CD4-positive, alpha-beta T cell treated with Interleukin-17A for 4 hours (primary cell): ENCODE data around the gene RIPK4.

Source experiments
- DNase-seq: peaks from one replicate; pipeline ENCODE4 v3.0.0-alpha.2; 2020; ENCODE audit warnings: mixed read lengths

RIPK4 gene

GRCh38 chr21:41752231-41752681, 14.6 kb downstream of the RIPK4 start:
- DNase-seq = no peak

- DNase-seq = no peak
Observed at GRCh38 chr21:41751611-41752011, 15.2 kb downstream of the RIPK4 start.

DNA sequence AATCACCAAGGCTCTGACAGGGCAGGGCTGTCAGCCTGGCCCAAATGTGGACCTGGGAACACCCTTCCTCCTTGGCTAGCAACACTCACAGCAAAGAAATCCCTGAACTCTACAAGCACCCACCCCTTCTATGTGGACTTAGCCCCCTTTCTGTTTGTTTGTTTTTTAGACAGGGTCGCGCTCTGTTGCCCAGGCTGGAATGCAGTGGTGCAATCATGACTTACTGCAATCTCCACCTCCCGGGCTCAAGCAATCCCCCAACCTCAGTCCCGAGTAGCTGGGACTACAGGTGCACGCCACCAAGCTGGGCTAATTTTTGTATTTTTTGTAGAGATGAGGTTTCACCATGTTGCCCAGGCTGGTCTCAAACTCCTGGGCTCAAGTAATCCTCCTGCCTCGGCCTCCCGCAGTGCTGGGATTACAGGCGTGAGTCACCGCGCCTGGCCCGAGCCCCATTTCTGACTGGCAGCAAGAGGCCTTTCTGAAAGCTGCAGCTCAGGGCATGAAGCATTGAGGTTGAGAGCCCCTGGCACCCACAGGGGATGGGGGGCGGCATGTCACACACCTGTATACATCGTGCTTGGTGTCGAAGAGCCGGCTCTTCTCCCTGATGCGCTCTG, 16.2 kb downstream of the RIPK4 start:
- no peak for DNase-seq

DNA sequence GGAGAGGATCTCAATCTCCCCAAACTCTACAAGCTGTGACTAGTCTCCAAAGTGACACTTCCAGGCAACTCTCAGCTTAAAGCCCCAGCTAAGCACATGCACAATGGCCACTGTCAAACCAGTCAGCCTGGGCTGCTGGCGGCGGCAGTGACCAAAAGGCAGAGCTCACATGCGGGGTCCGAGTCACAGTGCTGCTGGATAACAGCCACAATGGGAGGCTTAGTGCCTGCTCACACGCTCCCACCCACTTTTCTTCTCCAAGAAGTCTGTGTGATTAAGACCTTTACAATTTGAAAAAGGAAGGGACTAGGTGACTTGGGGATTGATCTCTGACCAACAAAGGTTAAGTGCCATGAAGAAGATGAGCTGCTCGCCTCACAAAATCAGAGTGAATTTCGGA, 16.8 kb downstream of the RIPK4 start:
- DNase-seq = no peak

- no peak for DNase-seq
Observed at GRCh38 chr21:41749286-41749685, 17.6 kb downstream of the RIPK4 start.

DNA sequence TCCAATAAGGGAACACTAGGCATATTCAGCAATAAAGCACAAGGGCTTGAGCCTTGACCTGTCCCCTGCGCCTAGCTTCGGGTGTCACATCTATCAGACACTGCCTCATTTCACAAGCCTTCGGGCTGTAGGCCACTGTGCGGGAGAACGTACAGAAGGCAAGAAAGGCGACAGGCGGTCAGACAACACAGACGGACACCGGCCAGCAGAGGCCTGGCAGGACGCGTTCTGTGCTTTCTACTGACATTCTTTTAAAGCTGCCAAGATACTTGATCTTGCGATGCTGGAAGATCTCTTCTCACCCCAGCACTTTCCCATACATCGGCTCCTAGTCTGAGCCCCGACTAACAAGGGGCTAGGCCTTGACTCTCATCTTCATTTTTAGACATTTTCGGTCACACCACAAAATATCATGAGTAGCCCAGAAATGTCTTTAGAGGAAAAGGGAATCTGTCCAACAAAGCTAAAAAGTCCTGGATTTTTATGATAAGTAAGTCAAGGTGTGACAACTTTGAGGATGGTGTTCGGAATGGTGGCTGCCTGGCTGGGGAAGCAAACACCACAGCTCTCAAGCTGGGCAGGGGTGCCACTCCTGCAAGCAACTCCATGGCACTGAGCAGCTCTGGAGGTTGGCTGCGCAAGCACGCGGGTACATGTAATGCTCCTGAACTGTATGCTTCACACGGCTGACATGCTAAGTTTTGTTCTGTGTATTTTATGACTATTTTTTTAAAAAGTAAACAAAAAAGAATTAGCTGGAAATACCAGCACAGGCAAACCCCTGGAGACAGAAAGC, 18.7 kb downstream of the RIPK4 start:
- no peak for DNase-seq

GRCh38 chr21:41746744-41747006, 20.2 kb downstream of the RIPK4 start:
- no peak for DNase-seq

GRCh38 chr21:41745971-41746743, 20.7 kb downstream of the RIPK4 start:
- DNase-seq = no peak

- no peak for DNase-seq
Observed at GRCh38 chr21:41745026-41745820, 21.6 kb downstream of the RIPK4 start.

DNA sequence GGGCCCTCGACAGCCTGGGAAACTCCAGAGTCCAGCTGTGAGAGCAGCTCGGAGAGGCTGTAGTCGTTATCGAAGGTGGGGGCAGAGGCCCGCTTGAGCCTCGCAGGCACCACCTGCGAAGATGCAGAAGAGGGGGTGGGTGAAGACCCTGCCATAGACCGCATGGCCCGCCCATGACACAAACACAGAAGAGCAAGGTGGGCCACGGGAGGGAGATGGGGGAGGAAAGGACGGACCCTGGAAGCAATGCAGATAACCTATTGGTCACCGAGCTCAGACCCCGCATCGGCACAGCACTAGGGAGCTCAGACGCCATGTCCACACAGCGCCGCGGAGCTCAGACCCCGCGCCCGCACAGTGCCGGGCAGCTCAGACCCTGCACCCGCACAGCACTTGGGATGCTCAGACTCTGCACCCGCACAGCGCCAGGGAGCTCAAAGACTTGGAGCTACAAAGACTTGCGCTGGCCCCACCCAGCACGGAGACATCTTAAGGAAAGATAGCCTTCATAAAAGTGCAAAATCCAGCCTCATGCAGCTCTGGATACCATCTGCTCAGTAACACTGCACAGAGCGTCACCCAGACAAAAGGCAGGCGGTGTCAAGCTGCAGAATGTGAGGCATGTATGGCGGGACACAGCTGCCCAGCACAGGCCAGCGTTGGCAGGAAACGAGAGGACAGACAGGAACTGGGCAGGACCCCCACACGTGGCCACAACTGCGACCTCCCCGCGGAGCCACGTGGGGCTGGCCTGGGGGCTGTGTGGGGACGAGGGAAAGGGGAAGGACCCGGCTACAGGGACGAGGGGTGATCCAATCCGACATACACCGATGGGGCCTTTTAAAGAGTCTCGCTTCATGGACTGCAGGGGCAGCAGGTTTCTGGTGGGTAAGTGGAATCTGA, 22.6 kb downstream of the RIPK4 start:
- DNase-seq = no peak

DNA sequence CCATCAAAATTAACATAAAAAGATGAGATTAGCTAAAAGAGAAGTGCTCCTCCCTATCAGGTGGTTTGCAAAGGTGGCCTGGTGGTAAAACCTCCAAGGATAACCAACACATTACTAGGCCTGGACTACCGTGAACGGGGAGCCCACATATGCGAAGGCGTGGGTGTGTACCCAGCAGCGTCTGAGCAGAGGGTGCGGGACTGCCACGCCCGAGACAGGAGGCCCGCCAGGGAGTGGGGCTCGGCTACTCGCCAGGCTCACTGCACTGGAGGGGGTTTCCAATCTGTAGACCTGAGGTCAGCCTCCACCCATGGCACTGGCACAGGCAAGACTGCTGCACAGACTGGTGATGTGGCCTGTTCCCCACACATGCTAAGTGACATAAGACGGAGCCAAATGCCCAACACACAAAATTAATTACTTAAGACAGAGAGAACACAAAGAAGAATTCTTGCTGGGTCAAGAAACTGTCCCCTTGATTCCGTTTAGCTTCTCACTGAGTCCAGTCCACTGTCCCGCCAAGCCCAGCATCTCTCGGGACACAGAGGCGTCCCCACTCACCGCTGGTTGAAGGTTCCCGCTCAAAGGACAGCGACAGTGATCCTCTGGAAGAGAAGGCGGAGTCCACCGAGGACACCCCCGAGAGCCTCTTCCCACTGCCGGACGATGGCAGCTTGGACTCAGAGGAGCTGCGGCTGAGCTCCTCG, 23.4 kb downstream of the RIPK4 start:
- no peak for DNase-seq

DNA sequence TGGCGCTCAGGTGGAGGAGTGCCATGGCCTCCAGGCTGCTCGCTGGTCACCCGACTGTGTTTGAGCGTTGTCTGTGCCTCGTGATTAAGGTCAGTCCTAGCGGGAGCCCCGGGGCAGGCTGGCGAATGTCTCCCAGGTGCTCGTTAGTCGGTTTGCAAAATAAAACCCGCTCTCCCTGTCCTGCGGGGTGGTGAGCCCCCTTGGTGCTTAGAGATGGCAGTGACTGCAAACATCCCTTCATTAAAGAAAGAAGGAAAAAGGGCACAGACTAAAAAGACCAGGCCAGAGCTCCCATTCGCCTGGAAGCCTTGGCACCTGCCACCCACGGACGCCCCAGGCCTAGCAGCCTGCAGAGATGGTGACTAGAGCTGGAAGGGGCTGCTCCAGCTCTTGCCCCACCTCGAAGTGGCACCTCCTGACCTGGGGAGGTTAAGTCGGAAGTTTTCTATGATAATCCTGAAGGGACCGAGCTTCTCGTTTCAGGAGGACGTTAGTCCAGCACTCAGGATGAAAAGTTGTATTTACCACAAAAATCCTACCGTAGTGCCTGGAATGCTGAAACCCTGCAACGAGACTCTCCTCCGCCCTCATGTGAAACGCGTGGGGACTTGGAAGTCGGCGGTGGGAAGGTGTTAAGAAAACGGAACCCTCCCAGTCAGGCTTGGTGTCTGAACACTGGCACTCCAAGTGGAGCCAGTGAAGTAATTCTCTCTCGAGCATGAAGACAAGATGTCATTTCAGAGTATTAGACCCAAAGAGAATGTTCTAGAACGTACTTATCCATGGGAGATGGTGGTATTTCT, 24.6 kb downstream of the RIPK4 start:
- no peak for DNase-seq

DNA sequence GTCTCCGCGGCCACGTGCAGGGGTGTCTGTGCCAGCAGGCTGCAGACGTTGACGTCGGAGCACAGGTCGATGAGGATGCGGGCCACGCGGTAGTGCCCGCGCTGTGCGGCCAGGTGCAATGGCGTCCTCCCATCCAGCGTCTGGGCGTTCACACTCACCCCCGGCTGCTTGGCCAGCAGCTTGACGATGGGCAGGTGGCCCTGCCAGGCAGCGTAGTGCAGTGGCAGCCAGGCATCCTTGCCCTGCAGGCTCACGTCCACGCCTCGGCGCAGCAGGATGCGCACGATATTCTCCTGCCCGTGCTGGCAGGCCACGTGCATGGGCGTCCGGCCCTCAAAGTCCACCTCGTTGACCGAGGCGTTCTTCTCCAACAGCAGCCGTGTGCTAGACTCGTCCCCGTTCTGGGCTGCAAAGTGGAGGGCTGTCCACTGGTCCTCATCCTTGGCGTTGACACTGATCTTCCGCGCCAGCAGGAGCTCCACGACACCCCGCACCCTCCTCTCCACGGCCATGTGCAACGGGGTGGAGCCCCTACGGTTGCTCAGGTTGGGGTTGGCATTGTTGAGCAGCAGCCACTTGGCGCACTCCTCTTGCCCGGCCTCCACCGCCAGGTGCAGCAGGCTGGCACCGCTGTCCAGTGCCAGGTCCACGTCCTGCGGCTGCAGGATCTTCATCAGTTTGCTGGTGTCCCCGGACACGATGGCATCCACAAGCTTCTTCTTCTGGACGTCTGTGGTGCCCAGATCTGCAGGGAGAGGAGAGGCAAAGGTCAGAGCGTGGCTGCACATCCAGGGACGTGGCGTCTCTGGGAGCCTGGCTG, 25.4 kb downstream of the RIPK4 start:
- no peak for DNase-seq

DNA sequence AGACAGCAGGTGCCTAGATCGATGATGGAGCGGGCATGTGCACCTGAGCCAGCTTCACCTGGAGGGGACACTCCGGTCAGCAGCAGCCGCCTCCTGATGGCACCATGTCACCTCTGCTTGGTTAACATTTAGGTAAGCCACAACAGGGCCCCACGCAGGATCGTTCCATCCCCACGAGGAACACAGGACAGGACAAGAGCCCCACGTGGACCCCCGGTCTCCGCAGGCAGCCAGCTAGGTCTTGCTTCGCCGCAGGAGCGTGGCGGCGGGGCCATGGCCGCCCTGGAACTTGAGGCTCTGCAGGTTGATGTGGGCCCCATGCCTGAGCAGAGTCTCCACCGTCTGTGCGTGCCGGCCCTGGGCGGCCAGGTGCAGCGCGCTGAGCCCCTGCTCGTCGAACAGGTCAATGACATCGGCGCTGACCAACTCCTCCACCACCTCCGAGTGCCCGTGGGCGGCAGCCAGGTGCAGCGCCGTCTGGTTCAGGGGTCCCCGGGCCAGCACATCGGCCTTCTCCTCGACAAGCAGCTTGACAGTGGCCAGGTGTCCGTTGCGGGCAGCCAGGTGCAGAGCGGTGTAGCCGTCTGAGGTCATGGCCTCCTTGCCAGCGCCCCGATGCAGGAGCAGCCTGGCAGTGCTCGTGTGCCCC, 26.1 kb downstream of the RIPK4 start:
- no peak for DNase-seq

GRCh38 chr21:41739936-41740335, 26.9 kb downstream of the RIPK4 start:
- DNase-seq = no peak

- no peak for DNase-seq
Observed at GRCh38 chr21:41739011-41739410, 27.8 kb downstream of the RIPK4 start.

DNA sequence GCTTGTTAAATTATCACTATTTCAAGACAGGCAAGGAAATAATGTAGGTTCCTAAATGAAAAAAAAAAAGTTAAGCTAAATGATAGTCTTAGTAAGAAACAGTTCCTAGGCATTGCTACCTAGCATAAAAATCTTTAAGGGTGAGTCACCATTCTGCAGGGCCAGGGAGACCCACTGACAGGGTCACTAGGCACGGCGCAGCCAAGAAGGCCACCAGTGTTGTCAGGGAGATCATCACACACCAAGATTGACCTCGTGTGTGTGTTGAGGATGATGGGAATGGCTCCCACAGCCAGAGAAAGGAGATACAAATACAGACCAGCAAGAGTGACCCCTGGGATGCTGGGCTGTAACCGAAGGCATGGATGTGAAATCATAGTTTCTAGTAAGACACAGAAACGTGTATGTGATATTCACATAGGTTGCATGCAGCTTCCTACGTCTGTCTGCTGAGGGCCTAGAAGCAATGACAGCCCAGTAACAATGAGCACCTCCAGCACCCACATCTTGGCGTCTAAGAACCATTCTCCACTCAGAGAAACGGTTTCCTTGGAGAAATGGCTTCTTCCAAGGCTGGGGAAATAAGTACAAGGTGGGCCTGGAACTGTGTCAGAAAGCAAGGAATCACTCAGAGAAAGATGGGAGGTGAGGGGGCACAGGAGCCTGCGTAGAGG, 29.1 kb downstream of the RIPK4 start:
- DNase-seq = no peak

GRCh38 chr21:41736423-41736822, 30.4 kb downstream of the RIPK4 start:
- no peak for DNase-seq
